HG03460 (cell line): Measurements from ENCODE around the gene CLCN7.

Experiments used
- ATAC-seq: cut with Tn5 transposase; IDR thresholded peaks from one replicate; pipeline ENCODE4 v1.9.1; 2021; ENCODE audit not compliant: unreplicated experiment

CLCN7 gene, protein sequence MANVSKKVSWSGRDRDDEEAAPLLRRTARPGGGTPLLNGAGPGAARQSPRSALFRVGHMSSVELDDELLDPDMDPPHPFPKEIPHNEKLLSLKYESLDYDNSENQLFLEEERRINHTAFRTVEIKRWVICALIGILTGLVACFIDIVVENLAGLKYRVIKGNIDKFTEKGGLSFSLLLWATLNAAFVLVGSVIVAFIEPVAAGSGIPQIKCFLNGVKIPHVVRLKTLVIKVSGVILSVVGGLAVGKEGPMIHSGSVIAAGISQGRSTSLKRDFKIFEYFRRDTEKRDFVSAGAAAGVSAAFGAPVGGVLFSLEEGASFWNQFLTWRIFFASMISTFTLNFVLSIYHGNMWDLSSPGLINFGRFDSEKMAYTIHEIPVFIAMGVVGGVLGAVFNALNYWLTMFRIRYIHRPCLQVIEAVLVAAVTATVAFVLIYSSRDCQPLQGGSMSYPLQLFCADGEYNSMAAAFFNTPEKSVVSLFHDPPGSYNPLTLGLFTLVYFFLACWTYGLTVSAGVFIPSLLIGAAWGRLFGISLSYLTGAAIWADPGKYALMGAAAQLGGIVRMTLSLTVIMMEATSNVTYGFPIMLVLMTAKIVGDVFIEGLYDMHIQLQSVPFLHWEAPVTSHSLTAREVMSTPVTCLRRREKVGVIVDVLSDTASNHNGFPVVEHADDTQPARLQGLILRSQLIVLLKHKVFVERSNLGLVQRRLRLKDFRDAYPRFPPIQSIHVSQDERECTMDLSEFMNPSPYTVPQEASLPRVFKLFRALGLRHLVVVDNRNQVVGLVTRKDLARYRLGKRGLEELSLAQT

DNA sequence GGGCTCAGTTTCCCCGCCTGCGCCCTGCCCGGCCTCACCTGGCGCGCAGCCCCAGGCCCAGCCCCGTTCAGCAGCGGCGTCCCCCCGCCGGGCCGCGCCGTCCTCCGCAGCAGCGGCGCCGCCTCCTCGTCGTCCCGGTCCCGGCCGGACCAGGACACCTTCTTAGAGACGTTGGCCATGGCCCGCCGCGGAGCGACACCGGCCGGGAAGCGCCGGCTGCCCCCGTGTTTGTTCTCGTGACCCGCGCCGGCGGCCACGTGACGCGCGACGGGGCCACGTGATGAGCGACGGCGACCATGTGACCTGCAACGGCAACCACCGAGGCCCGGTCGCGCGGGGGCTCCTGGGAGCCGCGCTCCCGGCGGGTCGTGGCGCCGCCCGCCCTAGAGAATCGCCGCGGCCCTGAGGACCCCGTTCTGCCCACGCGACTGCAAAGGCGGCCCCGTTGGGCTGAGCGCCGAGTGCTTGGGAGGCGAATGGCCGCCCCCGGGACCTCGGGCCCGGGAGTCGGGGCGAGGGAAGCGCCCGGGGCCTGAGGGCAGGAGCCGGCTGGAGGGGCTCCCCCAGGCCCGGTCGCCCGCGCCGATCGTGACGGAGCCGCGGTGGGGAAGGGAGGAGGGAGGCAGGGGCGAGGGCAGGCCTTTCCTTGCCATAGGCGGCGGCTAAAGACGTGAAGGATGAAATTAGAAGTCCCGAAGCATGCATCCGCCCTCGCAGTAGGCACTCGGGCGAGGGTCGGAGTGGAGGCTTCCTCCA is at the start of gene CLCN7:
Gene CLCN7 (minus strand): TSS at position 233 of the 756 bp plus-strand sequence. CDS start 54 bp downstream, at position 179.
- peak; percentile 75 for ATAC-seq

DNA sequence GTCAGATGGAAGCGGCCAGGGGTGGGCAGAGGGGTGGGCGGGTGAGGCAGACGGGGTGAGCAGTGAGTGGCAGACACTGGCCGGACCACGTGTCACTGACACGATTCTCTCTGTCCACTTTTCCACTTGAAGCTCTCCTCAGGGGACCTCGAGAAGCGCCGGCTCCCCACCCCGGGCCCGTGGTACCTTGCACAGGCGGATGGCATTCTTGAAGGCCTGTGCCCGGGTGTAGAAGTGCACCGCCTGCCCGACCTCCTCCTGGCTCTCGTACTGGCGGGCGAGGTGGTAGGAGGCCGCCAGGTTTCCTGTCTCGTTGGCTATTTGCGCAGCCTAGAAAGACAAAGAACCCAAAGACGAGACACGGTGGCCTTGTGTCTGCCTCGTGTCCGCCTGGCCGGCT is 49.5 kb upstream of the CLCN7 start:
- ATAC-seq: no peak

DNA sequence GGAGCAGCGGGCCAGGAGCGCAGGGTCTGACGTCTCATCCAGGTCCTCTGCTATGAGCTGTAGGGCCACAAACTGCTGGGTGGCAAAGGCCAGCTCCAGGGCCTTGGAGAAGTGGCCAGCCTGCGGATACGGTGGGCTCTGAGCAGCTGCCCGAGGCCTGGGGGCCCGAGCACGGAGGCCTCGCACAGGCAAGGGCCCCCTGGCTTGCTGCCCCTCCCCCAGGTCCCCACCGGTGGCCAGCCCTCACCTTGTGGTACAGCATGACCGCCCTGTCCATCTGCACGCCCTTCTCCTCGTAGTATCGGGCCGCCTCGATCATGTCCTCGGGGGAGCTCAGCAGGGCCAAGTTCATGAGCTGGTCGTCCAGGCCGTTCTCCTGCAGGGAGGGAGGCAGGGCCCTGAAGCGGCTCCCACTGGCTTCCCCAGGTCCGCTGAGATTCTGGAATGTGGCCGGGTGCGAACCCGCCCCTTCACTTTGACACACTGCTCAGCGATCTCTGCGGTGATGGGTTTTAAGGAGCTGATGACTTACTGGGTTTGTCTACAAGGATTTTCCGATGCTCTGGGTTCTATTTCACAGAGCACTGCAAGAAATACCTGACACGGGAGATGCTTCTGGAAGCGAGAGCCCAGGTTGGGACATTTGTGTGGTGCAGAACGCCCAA is 48.9 kb upstream of the CLCN7 start:
- no peak for ATAC-seq

DNA sequence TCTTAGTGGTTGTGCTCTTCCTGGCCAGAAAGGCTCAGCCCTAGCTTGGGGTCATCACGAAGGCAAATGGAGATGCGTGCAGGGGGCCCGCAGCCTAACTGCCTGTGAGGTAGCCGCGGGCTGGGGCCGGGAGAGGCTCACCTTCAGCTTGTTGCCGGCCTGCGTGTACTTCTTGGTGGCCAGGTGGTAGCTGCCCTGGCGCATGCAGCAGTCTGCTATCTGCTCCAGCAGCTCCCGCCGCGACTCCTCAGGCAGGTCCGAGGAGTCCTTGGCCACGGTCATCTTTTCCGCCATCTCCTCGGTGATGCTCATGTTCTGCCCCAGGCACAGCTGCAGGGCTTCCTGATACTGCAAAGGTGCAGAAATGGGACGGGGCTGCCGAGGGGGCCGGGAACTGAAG is 45.6 kb upstream of the CLCN7 start:
- ATAC-seq: no peak

- no peak for ATAC-seq
These were observed 45.0 kb upstream of the CLCN7 start for GRCh38 chr16:1519831-1520230.

GRCh38 chr16:1518626-1519135 is 43.9 kb upstream of the CLCN7 start:
- ATAC-seq: no peak

- no peak for ATAC-seq
These were observed 39.7 kb upstream of the CLCN7 start for GRCh38 chr16:1514507-1514906.

GRCh38 chr16:1512774-1513173 is 37.9 kb upstream of the CLCN7 start:
- no peak for ATAC-seq

DNA sequence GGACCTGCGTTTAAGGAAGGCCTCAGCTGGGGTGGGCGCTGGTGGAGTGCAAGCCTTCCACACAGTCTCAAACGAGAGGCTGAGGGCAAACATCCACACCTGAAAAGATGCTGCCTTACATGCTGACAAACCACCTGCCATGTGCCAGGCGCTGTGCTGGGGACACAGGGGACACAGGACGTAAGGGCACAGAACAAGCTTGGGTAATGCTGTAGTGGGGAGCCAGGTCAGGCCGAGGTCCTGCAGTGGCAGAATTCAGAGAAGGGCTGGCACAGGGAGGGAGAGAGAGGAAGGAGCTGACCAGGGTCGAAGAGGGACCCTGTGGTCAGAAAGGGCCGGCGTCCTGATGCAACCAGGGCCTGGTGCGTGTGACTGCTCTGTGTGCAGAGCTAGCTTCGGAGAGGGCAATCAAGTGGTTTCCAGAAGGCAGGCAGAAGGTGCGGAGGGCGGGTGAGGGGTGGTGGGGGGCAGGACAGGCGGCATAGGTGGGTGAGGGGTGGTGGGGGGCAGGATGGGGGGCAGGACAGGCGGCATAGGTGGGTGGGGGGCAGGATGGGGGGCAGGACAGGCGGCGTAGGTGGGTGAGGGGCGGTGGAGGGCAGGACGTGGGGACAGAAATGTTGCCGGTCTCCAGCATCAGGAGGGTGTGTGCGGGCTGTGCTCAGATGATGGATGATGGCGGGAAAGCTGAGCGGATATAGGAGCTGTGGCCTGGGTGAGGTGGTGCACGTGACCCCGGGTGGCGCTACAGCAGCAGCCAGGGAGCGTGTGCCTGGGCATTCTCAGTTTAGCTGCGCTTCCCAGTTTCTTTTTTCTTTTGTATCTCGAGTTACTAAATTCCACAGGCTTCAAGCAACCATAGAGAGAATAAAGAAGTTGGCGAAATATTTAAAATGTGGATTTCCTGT is 37.1 kb upstream of the CLCN7 start:
- no peak for ATAC-seq

- no peak for ATAC-seq
These were observed 36.1 kb upstream of the CLCN7 start for GRCh38 chr16:1510941-1511351.

DNA sequence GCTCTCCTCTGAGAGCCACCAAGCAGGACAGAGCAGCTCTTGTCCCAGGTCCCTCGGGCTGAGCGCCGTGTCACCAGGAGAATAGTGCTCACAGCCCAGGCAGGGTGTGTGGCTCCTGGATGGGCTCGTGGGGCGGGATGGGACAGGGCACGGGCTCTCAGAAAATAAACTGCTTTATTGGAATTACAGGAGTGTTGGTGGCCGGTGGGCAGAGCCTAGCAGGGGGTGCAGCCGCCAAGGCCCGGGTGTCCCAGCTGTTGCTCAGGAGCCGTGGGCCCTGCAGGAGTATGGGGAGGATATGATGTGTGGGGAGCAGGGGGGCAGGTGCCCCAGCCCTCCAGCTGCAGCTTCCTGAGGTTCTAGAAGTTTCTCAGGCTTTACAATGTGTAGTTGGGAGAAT is 35.4 kb upstream of the CLCN7 start:
- ATAC-seq: no peak

DNA sequence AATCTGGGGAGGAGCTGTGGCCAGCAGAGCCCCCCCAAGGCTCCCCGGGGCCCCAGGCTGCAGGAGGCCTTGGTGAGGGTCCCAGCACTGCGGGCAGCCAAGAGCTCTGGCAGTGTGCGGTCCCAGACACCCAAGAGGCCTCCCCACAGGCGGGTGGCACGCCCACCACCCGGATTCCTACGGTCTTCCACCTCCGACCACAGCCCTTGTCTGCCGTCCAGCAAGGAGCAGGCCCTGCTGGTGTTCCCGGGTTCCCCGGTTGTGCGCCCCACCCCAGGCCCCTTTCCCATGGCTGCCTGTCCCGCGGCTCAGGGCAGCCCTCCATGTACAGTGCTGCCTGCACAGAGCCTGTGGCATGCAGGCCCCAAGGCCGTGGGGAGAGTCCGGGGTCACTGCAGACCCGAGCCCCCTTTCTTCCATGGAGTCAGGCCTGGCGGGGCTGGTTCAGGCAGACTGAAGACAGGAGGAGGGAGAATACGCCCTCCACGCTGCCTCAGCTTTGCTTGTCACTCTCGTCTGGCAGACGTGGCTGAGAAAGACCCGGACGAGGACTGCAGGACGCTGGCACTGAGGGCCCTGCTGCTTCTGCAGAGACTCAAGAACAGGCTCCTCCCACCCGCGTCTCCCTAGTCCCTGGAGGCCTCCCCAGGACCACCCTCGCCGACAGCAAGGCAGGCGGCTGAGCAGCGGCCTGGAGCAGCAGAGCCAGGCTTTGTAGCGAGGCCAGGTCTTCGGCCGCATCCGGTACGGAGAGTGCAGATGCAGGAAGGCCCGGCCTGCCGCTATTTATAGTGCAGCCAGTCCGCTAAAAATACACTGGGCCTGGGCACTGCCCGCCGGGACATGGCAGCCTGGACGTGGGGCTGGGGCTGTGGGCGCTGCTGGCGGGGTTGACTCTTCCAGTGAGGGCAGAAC is 34.7 kb upstream of the CLCN7 start:
- ATAC-seq: no peak

GRCh38 chr16:1508494-1509187 is 33.8 kb upstream of the CLCN7 start:
- no peak for ATAC-seq

GRCh38 chr16:1506494-1507213 is 31.8 kb upstream of the CLCN7 start:
- no peak for ATAC-seq

- ATAC-seq: no peak
These were observed 31.1 kb upstream of the CLCN7 start for GRCh38 chr16:1505912-1506311.

GRCh38 chr16:1505073-1505844 is 30.4 kb upstream of the CLCN7 start:
- no peak for ATAC-seq
